Stimulated activated CD4-positive, alpha-beta T cell treated with anti-CD3 and anti-CD28 coated beads, Interleukin-1b, Interleukin-23, amount 100 ng/mL, for 4 hours (primary cell): ENCODE results near the gene IGFBP3.
"Not testable (repeated sequence)": the region's sequence is repeated elsewhere in the genome, so short reads cannot be mapped to it uniquely, and the experiment has no call there.

ENCODE experiments used
- DNase-seq, 2 donors: peaks; one replicate each; pipeline ENCODE4 v3.0.0-alpha.2; 2020; ENCODE audit warnings: low read depth in 2 of 2

The IGFBP3 gene

GRCh38 chr7:45920502-45921380 is at the start of gene IGFBP3:
Gene IGFBP3 (minus strand): TSS chr7:45921272. CDS start chr7:45921140, 132 bp downstream.
- no peak for DNase-seq

- DNase-seq: no peak
Measured at GRCh38 chr7:45970454-45970853, 49.4 kb upstream of the IGFBP3 start.

- DNase-seq: no peak
Measured at GRCh38 chr7:45969940-45970339, 48.9 kb upstream of the IGFBP3 start.

GRCh38 chr7:45968856-45969541 is 47.9 kb upstream of the IGFBP3 start:
- DNase-seq: no peak

- no peak for DNase-seq
Measured at GRCh38 chr7:45968312-45968711, 47.2 kb upstream of the IGFBP3 start.

GRCh38 chr7:45967591-45968157 is 46.6 kb upstream of the IGFBP3 start:
- no peak for DNase-seq

GRCh38 chr7:45962861-45963260 is 41.8 kb upstream of the IGFBP3 start:
- no peak for DNase-seq

- DNase-seq: no peak
Measured at GRCh38 chr7:45957721-45958120, 36.6 kb upstream of the IGFBP3 start.

GRCh38 chr7:45955286-45955685 is 34.2 kb upstream of the IGFBP3 start:
- DNase-seq: no peak

- not testable (repeated sequence) for DNase-seq
Measured at GRCh38 chr7:45953055-45953454, 32.0 kb upstream of the IGFBP3 start.

- DNase-seq: no peak
Measured at GRCh38 chr7:45944058-45944457, 23.0 kb upstream of the IGFBP3 start.

- DNase-seq: no peak
Measured at GRCh38 chr7:45940939-45941338, 19.9 kb upstream of the IGFBP3 start.

- DNase-seq: not testable (repeated sequence)
Measured at GRCh38 chr7:45940237-45940781, 19.2 kb upstream of the IGFBP3 start.

- DNase-seq: no peak
Measured at GRCh38 chr7:45939574-45939973, 18.5 kb upstream of the IGFBP3 start.

GRCh38 chr7:45938626-45939302 is 17.7 kb upstream of the IGFBP3 start:
- DNase-seq: no peak

GRCh38 chr7:45937862-45938261 is 16.8 kb upstream of the IGFBP3 start:
- DNase-seq: no peak

GRCh38 chr7:45937301-45937700 is 16.2 kb upstream of the IGFBP3 start:
- DNase-seq: no peak

- DNase-seq: no peak
Measured at GRCh38 chr7:45930967-45931366, 9.9 kb upstream of the IGFBP3 start.

- no peak for DNase-seq
Measured at GRCh38 chr7:45927721-45928120, 6.6 kb upstream of the IGFBP3 start.

- no peak for DNase-seq
Measured at GRCh38 chr7:45924283-45924682, 3.2 kb upstream of the IGFBP3 start.

- no peak for DNase-seq
Measured at GRCh38 chr7:45923818-45924217, 2.7 kb upstream of the IGFBP3 start.

GRCh38 chr7:45923290-45923689 is 2.2 kb upstream of the IGFBP3 start:
- DNase-seq: peak in 1 of 2 donors; percentile 39
